HG02798 (cell line): Measurements from ENCODE around the gene MEGF9.
"Not testable (repeated sequence)": the region's sequence is repeated elsewhere in the genome, so short reads cannot be mapped to it uniquely, and the experiment has no call there.

Experiments used
- ATAC-seq: cut with Tn5 transposase; IDR thresholded peaks from one replicate; pipeline ENCODE4 v1.9.1; 2021; ENCODE audit warnings: mild to moderate bottlenecking; ENCODE audit not compliant: unreplicated experiment, poor library complexity

MEGF9 gene

GRCh38 chr9:120556775-120557174, 157.5 kb downstream of the MEGF9 start:
- no peak for ATAC-seq

GRCh38 chr9:120555839-120556238, 158.4 kb downstream of the MEGF9 start:
- no peak for ATAC-seq

- not testable (repeated sequence) for ATAC-seq
These were observed 162.0 kb downstream of the MEGF9 start for GRCh38 chr9:120552210-120552704.
